22Rv1 (cell line): ENCODE data around the gene TMEM178B.

Source experiments
- CTCF ChIP-seq: fragments of 450-650 bp; IDR thresholded peaks from 2 replicates; pipeline ENCODE4 v1.5.1; 2017; ENCODE audit warnings: mild to moderate bottlenecking
- ZFX ChIP-seq: fragments of 450-650 bp; IDR thresholded peaks from 2 replicates; pipeline ENCODE4 v1.6.1; 2017; ENCODE audit warnings: antibody characterized with exemption, borderline replicate concordance

- TF ChIP-seq CTCF (no peak), ZFX (no peak)
Measured at GRCh38 chr7:141342621-141343408, 269.0 kb downstream of the TMEM178B start.
